HG02840 (cell line): Measurements from ENCODE around the gene OR1F1.
"Not testable (repeated sequence)": the region's sequence is repeated elsewhere in the genome, so short reads cannot be mapped to it uniquely, and the experiment has no call there.

Experiments used
- ATAC-seq: cut with Tn5 transposase; IDR thresholded peaks from one replicate; pipeline ENCODE4 v1.9.1; 2021; ENCODE audit warnings: mild to moderate bottlenecking, moderate library complexity, moderate number of reproducible peaks; ENCODE audit not compliant: unreplicated experiment, low FRiP score

OR1F1 gene

DNA sequence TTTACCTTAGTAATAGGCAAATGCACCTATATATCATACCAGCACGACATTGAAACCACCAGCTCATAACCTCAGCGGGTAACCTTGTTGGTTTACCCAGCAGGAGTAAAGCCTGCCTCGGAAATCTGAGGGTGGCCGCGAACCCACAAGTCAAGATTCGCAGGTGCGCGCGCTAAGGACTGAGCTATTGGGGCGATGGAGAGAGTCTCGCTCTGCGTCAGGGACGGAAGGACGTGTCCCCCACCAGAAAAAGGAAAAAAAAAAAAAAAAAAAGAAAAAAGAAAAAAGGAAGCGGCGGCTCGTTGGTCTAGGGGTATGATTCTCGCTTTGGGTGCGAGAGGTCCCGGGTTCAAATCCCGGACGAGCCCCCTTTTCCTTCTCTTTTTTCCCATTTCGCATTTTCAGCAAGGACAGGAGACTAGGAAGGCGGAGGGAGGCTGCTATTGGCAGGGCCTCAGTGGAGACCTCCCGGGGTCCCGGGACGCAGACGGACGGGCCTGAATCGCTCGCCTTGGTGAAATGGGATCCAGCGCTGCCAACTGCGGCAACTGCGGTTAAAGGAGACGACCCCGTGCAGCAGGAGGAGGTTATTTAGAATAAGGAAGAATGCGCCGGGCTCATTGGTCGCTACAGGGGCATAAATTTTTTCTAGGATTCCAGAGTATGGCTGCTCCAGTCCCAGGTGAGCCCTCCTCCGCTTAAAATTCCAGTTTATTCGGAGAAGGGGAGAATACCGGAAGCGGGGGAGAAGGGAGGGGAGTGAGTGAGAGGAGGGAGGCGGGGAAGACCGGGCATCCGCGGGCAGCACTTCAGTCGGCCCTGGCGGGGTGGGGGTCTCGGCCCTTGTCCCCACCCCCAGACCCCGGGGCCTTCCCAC, at the start of gene OR1F1:
Gene OR1F1, plus strand, starts transcription at position 407 of the 877 bp plus-strand sequence.
- ATAC-seq = no peak

DNA sequence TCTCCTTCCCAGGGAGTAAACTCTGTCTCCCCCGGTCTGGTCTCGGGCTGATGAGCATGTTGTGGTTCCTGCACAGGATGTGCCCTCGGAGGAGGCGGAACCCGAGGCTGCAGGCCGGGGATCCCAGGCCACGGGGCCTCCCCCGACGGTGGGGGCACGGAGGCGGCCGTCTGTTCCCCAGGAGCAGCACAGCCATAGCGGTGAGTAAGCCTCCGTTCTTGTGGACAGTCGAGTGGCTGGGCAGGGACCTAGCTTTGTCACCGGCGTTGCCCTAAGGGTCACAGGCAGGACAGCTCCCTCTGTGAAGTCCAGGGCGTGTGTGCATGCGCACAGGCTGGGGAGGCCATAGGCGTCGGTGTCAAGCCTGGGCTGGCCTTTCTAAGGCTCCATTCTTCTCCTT, 49.7 kb upstream of the OR1F1 start:
- no peak for ATAC-seq

DNA sequence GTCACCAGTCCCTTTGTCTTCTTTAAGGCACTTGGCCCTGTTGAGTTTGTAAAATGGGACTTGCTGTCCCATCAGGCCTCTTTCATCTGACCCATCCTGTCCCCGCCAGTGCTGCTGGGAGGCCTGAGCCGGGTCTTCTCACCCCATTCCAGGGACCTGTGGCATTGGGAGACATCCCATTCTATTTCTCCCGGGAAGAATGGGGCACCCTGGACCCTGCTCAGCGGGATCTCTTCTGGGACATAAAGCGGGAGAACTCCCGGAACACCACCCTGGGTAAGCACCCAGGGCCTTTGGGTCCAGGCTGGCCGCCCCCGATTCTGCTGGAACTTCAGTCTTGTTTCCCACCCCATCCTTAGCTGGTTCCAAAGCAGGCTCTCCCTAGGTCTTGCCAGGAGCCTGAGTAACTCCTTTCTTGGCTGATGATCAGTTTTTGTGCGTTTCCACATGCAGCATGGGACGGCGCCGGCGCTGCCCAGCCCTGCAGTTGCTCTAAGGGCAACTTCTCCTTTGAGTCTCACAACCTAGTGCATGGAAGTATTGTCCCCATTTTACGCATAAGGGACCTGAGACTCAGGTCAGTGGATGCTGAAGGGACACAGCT, 49.1 kb upstream of the OR1F1 start:
- no peak for ATAC-seq

DNA sequence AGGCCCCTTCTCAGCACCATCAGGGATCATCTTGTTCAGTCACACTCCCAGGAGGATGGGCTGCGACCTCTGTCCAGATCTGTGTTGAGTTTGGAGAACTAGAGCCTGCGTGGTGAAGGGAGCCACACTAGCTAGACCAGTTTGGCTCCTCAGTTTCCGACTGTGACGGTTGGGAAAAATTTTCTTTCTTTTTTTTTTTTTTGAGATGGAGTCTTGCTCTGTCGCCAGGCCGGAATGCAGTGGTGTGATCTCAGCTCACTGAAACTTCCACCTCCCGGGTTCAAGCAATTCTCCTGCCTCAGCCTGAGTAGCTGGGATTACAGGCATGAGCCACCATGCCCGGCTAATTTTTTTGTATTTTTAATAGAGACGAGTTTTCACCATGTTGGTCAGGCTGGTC, 48.4 kb upstream of the OR1F1 start:
- ATAC-seq = not testable (repeated sequence)

DNA sequence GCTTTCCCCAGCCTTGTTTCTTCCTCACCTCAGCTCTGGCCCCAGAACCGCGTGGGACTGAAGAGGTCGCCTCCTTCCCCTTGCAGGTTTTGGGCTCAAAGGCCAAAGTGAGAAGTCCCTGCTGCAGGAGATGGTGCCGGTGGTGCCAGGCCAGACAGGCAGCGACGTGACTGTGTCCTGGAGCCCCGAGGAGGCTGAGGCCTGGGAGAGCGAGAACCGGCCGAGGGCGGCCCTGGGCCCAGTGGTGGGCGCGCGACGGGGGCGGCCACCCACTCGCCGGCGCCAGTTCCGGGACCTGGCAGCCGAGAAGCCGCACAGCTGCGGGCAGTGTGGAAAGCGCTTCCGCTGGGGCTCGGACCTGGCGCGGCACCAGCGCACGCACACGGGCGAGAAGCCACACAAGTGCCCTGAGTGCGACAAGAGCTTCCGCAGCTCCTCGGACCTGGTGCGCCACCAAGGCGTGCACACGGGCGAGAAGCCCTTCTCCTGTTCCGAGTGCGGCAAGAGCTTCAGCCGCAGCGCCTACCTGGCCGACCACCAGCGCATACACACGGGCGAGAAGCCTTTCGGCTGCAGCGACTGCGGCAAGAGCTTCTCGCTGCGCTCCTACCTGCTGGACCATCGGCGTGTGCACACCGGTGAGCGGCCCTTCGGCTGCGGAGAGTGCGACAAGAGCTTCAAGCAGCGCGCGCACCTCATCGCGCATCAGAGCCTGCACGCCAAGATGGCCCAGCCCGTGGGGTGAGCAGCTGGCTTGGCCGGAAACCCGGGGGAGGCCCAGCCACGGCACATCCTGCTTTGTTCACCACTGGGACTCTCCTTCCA, 47.2 kb upstream of the OR1F1 start:
- ATAC-seq = no peak

DNA sequence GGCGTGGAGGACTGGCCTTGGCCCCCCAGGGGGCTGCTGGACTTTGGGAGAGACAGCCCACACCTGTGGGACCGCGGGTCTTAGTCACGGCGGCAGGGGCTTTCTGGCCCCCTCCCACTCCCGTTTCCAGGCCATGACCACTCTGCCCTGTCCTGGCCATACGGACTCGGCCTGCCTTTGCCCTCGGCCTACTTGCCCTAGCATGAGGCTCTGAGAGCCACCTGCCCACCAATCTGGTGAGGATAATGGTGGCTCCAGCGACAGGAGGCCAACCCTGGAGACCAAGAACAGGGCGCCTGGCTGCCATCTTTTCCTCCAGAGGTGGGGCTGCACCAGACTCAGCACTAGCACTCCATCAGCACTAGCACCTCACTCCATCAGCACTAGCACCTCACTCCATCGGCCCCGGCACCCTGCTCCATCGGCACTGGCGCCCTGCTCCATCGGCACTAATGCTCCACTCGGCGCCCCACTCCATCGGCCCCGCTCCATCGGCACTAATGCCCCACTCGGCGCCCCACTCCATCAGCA, 46.2 kb upstream of the OR1F1 start:
- ATAC-seq = no peak

DNA sequence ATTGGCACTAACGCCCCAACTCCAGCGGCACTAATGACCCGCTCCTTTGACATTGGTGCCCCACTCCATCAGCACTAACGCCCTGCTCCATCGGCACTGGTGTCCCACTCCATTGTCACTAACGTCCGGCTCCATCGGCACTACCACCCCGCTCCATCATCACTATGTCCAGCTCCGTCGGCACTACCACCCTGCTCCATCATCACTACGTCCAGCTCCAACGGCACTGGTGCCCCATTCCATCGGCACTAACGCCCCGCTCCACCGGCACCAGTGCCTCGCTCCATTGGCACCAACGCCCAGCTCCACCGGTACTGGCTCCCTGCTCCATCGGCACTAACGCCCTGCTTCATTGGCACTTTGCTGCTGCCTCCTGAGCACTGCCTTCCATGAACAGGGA, 45.7 kb upstream of the OR1F1 start:
- no peak for ATAC-seq

DNA sequence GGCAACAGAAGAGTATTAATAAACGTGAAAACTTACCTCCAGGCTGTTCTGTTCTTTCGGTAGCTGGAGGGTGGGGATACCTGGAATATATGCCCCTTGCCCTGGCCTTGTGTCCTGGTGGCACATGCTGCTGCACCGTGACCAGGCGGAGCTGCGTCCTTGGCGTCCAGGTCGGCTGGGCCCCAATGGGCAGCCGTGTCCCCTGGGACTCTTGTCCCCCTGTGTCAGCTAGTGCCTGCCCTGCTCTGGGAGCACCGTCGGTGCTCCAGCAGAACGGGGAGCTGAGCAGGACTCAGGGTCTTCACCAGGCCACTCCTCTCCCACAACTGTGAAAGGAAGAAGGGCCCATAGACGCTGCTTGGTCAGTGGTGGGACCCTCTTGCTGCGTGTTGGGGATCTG, 45.2 kb upstream of the OR1F1 start:
- no peak for ATAC-seq

DNA sequence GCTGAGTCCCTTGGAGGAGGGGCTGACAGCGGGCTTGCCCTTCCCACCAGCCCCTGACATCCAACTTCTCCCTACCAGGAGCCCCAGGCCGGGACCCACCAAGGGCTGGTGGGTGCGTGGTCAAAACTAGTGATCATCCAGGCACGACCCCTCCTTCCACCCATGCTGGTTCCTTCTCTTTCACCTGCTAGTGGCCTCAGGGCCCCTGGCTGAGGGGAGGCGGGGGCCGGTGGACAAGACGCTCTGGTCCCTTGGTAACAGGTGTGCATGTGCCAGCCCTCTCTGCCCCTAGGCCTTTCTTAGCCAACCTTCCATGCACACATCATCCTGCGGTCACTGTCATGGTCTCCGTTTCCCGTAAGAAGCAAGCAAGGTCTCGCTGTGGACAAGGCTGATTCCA, 44.8 kb upstream of the OR1F1 start:
- no peak for ATAC-seq

DNA sequence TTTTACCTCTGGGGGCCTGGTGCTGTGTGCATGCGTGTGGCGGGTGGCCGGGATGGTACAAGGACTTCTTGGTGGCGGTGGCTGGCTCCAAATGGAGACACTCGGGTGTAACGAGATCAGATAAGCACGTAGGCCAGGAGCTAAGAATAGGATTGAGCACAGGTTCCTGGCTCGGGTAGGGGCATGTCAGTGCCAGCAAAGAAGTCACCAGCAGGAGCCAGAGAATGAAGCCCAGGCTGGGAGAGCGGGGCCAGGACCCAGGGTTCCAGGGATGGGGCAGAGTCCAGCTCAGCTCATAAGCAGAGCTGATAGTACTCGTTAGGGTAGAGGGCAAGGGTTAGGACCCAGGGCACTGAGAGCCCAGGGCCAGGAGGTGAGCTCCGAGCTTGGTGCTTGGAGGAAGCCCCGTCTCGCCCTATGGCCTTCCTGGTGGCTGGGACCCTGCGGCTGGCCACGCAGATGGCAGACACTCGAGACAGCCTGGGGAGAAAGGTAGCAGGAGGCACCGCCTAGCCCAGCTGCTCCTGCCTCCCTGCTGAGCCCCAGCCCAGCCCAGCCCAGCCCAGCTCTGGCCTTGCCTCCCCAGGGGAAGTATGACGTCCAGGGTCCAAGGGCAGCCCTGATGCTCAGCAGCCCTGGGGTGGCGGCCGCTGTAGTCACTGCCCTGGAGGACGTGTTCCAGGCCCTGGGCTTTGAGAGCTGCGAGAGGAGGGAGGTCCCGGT, 44.2 kb upstream of the OR1F1 start:
- ATAC-seq = no peak

DNA sequence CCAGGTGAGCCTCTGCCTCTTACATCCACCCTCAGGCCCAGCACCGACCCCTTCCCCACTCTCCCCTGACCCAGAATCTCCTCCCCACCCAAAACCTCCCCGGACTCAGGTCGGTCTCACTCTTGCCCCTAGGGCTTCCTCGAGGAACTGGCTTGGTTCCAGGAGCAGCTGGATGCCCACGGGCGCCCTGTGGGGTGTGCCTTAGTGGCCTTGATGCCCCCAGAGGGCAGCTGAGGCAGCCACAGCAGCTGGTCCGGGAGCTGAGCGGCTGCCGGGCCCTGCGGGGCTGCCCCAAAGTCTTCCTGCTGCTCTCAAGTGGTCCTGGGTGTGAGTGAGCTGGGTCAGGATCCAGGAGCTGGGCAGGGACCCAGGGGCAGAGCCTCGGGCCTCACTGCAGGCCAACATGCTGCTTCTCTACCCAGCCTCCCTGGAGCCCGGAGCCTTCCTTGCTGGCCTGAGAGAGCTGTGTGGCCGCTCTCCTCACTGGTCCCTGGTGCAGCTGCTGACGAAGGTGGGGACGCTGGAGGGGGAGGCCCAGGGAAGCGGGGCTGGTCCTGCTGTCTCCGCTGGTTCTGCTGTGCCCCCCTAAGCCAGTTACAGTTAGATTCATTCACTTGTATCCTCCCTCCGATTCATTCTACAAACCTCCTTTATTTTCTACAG, 43.6 kb upstream of the OR1F1 start:
- ATAC-seq = no peak

DNA sequence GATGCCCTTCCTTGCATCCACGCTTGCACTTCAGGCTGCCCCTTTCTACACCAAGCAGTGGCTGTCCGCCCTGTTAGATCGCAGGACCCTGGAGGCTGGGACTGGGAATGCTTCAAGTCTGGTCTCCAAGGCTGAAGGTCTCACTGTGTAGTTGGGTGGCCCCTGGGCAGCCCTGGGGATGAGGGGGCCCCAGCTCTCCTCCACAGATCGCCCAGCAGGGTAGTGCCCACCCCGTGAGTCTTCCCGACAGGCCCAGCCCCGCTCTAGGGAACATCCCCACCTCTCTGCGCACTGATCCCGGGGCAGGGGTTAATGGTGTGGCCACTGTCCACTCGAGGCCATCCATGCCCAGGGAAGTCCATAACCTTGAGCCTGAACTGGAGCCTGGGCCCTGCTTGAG, 42.9 kb upstream of the OR1F1 start:
- no peak for ATAC-seq

DNA sequence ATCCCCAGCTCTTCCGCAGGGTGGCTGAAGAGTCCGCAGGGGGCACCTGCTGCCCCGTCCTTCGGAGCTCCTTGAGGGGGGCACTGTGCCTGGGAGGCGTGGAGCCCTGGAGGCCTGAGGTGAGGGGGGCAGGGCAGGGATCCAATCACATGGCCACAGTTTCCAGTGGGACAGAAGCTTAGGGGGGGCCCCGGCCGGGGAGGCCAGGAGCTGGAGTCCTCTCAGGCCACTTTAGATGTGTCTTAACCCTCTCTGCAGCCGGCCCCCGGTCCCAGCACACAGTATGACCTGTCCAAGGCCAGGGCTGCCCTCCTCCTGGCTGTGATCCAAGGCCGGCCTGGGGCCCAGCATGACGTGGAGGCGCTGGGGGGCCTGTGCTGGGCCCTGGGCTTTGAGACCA, 42.3 kb upstream of the OR1F1 start:
- no peak for ATAC-seq

DNA sequence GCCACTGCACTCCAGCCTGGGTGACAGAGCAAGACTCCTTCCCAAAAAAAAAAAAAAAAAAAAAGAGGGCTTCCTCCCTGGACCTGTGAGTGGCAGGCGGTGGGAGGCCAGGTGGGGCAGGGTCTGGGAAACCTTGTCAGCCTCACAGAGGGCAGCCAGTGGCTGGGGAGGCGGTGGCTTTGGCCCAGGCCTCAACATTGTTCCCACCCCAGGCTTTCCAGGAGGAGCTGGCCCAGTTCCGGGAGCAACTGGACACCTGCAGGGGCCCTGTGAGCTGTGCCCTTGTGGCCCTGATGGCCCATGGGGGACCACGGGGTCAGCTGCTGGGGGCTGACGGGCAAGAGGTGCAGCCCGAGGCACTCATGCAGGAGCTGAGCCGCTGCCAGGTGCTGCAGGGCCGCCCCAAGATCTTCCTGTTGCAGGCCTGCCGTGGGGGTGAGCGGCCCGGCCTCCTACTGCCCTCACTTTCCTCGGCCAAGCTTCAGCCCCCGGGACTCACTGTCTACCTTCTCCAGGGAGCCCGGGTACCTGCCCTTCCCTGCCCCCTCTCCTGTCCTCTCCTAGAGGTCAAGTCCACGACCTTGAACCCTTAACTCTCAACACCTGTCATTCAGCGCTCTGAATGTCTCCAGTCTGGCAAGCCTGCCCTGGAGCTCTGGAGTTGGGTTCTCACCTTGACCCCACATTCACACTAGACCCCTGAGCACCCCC, 40.8 kb upstream of the OR1F1 start:
- ATAC-seq = no peak

DNA sequence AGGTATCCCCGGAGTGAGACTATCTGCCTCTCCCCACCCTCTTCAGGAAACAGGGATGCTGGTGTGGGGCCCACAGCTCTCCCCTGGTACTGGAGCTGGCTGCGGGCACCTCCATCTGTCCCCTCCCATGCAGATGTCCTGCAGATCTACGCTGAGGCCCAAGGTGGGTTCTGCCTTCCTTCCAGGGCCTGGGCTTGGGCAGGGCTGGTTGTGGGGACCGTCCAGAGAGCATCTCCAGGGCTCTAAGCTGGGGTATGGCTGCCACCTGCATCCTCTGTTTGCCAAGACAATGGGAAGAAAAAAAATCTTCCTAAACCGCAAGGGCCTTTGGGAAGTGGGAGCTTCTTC, 40.3 kb upstream of the OR1F1 start:
- no peak for ATAC-seq

DNA sequence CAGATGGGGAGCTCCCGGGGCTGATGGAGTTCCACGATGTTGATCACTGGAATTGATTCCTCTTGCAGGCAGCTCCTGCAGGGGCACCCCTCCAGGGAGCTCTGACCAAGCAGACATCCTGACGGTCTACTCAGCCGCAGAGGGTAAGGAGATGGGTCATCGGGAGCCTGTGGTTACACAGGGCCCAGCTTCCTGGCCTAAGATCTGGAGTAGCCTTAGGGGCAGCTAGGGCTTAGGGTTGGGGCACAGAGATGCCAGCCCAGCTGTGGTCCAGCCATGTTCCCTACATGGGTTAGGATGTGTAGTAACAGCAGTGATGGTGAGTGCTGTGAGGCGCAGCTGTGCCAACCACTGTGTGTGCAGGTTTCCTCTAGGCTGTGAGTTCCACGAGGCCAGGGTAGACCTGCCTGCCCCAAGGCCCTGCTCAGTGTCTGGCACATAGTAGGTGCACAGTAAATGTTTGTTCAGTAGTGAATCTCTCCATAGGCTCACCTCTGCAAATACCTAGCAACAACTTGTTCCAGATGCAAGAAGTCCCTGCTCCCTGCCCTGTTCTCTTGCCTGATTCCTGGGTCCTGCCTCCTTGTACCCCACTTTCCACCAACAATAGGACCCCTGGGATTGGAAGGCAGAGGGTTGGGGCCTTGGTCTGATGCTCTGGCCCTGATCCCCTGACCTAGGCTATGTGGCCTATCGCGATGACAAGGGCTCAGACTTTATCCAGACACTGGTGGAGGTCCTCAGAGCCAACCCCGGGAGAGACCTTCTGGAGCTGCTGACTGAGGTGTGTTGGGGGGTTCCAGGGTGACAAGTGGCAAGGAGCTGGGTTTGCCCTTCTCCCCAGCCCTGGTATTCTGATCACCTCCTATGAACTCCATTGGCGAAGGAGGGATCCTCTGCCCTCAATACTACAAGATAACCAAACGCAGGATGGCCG, 39.5 kb upstream of the OR1F1 start:
- ATAC-seq = no peak

DNA sequence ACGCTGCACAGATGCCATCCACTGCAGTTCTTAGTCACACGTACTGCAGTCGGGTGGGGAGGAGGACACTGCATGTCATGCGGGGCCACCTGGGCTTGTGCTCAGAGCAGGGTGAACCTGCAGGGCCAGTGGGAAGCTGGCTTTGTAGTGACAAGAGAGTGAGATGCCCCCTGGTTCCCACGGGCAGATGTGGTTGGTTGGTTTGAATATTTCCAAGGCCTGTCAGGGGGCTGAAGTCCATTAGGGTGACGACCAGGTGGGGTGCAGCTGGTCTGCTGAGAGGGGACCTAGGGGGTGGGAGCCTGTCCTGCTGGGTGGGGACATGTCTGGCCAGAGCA, 38.8 kb upstream of the OR1F1 start:
- ATAC-seq = no peak

DNA sequence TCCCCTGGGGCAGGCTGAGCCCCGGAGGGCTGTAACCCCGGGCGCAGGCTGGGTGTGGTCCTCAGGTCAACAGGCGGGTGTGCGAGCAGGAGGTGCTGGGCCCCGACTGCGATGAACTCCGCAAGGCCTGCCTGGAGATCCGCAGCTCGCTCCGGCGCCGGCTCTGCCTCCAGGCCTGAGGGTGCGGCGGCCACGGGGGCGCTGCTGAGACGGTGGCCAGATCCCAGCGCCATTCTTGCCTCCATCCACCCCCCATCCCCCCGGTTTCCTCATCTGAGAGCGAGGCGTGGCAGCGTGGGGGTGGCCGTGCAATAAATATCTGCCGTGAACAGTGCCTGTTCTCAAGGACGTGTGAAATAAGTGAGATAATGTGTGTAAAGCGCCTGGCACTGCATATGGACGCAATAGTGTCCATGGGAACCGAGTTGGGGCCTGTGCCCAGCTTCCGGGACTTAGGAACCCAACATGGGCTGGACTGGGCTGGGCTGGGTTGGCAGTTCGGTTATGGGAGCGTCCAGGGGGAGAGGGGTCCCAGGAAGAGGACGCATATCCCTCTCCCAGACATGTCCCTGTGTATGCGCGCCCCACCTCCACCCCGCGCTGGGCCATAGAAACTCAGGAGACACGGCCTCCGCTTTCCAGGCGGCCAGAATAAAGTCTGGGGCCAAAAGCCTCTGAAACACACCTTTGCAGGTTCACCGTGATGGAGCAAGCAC, 38.2 kb upstream of the OR1F1 start:
- ATAC-seq = no peak
